Adrenal gland (tissue), 5 donors: ENCODE results near the gene DOCK3.

Experiments used
- CTCF ChIP-seq, 6 experiments: fragments of 450-650 bp in 4 of 6; fragments of 200-600 bp in 2 of 6; sonication (generic) in 1 of 6; IDR thresholded peaks; 1 replicate in 5 of 6; 2 replicates in 1 of 6; pipeline versions ENCODE4 v1.5.1 to v1.8.0; 2016 to 2021; ENCODE audit warnings: antibody characterized with exemption in 6 of 6, mild to moderate bottlenecking in 2 of 6, moderate library complexity in 1 of 6
- POLR2A ChIP-seq, 2 donors: fragments of 450-650 bp; IDR thresholded peaks; one replicate each; pipeline ENCODE4 v1.6.1; 2017; ENCODE audit warnings: antibody characterized with exemption in 2 of 2, mild to moderate bottlenecking in 2 of 2, moderate library complexity in 1 of 2
- donor health status: DM: no; HTN: no; CAD: no.

GRCh38 chr3:50815844-50816243, 141.1 kb downstream of the DOCK3 start:
- no peak for TF ChIP-seq CTCF (IDR thresholded peaks at IDR 0.05)
- TF ChIP-seq POLR2A (IDR thresholded peaks at IDR 0.05): no peak
